ENCODE results near the gene GPR15LG.

- no peak for TF ChIP-seq POLR2AphosphoS5 (IDR thresholded peaks at IDR 0.05)
- no peak for TF ChIP-seq POLR2A (IDR thresholded peaks at IDR 0.05)
- TF ChIP-seq, protein P1, sequence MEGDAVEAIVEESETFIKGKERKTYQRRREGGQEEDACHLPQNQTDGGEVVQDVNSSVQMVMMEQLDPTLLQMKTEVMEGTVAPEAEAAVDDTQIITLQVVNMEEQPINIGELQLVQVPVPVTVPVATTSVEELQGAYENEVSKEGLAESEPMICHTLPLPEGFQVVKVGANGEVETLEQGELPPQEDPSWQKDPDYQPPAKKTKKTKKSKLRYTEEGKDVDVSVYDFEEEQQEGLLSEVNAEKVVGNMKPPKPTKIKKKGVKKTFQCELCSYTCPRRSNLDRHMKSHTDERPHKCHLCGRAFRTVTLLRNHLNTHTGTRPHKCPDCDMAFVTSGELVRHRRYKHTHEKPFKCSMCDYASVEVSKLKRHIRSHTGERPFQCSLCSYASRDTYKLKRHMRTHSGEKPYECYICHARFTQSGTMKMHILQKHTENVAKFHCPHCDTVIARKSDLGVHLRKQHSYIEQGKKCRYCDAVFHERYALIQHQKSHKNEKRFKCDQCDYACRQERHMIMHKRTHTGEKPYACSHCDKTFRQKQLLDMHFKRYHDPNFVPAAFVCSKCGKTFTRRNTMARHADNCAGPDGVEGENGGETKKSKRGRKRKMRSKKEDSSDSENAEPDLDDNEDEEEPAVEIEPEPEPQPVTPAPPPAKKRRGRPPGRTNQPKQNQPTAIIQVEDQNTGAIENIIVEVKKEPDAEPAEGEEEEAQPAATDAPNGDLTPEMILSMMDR (IDR thresholded peaks at IDR 0.05), result no peak
Measured at GRCh38 chr10:84208023-84208422, 34.4 kb downstream of the GPR15LG start.

Data from suprapubic skin (tissue), 4 donors.